GM19099 (cell line): ENCODE measurements around the gene SLC19A1.

Source experiments
- POLR2A ChIP-seq: IDR thresholded peaks from 3 replicates; pipeline ENCODE4 v1.6.1; 2011; ENCODE audit warnings: low read depth; ENCODE audit not compliant: insufficient read length; ENCODE audit errors: extremely low read depth

The SLC19A1 gene

DNA sequence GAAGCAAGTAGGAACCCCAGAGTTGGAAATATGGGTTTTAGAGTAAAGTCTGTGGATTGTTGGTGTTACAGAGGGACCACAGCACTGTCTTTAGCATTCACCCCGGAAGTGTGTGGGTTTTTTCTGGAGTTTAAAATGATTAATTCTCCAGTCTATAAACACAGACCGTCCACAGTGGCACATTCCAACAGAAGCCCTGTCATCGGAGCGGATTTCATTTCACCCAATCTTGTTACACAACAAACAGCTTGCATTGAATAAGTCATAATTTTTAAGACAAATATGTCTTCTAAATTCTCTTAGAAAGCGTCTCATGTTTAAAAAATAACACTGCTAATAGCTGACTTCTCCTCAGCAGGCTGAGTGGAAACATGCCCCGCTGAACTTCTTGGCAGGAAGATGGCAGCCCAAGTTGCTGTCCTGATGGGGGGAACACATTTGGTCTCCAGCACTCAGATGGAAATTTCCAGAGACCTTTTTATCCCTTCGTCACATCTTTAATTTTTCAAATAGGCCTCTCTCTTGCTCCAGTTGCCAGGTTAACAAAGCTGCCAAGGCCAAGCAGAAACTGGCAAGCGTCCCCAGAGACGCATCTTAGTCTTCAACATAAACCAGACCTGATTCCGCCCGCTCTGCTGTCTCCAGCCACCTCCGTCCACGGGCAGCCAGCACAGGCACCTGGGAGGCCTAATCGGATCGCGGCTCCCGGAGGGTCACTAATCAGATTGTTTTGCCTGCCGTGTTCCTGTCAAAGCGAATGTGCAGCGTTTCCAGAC, 28.8 kb upstream of the SLC19A1 start:
- TF ChIP-seq POLR2A = no peak

- TF ChIP-seq POLR2A = no peak
Observed at GRCh38 chr21:45570071-45570470, 27.8 kb upstream of the SLC19A1 start.

GRCh38 chr21:45568383-45568782, 26.1 kb upstream of the SLC19A1 start:
- no peak for TF ChIP-seq POLR2A

DNA sequence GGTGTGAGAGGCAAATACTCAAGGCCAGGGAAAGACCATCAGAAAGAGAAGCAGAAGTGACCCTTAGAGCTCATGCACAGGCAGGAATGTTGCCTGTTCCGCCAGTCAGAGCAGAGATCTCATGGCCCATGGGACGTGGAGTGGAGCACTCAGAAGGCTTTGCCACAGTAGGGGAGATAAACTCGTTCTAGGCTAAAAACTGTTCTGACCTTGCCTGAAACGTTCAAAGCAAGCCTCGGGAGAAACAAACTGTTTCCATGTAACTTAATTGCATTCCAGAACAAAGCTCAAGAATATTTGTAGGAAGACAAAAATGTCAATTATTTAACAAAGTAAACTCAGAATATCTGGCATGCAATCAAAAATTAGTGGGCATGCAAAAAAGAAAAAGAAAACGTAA, 20.7 kb upstream of the SLC19A1 start:
- no peak for TF ChIP-seq POLR2A

- TF ChIP-seq POLR2A = no peak
Observed at GRCh38 chr21:45562402-45562801, 20.2 kb upstream of the SLC19A1 start.

DNA sequence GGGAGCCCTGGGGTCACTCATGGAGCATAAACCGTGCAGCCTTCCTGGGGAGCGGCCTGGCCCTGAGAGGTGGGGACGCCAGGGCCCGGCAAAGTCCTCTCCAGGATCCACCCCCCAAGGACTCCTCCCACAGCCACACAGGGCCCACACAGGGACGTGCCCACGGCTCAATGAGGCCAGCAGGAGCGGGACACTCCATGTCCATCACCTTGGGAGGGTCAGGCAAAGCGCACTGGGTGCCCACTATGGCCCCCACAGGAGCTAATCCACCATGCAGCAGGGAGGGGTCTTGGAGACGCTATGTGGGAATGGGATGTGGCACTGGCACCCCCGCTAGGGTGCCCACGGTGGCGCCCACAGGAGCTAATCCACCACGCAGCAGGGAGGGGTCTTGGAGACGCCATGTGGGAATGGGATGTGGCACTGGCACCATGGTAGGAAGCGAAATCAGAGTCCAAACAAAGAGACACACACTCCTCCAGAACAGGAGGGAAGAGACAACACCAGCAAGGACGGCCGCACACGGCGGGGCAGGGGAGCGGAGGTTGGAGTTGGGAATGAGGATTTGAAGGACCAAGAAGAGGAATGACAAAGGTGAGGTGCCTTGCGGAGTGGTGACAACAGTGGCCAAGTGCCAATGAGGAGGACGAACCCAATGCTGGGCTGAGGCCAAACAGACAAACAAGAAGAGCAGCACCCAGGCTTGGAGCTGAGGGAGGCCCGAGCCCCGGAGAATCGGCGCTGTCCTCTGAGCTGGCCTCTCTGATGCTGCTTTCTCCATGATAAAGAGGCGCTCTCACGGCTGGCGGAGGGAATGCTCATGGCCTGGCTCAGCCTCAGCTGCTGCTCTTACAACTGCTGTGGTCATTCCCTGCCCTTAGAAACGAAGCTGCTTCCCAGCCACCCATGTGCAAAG, 18.1 kb upstream of the SLC19A1 start:
- TF ChIP-seq POLR2A = no peak

- no peak for TF ChIP-seq POLR2A
Observed at GRCh38 chr21:45559216-45560105, 17.2 kb upstream of the SLC19A1 start.

GRCh38 chr21:45558044-45558721, 15.9 kb upstream of the SLC19A1 start:
- no peak for TF ChIP-seq POLR2A

DNA sequence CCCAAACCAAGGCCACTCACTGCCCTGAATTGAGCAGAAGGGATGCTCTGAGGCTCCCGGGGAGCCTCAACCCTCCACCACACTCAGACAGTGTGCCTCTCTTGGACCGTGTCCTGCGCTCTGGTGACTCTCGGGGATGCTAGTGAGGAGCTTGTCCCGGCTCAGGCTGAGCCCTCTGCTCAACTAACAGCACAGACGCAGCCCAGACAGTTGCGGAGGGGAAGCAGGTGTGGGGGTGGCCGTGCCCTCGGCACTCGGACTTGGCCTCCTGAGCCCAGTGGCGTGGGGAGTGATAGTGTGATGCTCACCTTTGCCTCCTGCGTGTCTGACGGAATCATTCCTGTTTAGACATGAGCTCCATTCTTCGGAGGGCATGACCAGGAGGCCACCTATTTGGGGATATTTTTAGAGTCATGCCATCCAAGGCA, 15.4 kb upstream of the SLC19A1 start:
- TF ChIP-seq POLR2A = no peak

DNA sequence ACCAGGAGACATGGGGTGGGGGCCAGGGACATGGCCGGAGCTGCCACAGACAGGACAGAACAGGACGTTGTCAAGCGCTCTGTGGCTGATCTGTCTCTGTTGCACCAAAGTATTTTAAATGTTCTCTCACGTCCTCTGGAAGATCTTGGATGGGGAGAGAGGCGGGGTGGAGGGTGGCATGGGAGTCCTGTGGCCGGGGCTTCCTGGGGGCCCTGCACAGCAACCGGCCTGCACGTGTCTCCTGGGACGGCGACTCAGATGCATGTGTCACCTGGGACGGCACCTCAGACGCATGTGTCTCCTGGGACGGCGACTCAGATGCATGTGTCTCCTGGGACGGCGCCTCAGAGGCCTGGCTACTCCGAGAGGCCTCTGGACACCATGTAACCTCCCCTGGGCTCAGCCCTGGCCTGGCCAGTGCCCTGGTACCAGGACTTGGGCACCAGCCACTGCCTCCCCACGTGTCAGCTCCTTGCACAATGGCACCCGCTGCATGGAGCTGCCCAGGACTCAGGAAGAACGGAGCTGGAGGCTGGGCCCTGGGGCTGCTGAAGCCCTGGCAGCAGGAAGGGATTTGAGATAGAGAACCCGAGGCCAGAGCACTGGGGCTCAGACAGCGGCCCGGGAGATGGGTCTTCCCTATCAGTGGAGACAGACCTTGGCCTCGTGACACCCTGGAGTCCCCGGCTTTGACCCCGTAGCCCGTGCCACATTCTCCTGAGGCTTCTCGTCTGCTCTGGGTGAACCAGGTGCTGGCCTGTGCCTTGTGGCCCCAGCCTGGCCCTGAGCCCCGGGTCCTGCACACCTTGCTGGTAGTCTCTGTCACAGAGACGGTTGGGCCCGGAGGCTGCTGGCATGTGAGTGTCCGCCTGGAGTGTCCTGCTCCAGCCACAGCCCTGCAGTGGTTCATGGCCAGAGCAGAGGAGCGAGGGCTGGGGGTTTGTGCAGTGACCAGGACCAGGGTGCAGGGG, 14.7 kb upstream of the SLC19A1 start:
- TF ChIP-seq POLR2A = no peak

DNA sequence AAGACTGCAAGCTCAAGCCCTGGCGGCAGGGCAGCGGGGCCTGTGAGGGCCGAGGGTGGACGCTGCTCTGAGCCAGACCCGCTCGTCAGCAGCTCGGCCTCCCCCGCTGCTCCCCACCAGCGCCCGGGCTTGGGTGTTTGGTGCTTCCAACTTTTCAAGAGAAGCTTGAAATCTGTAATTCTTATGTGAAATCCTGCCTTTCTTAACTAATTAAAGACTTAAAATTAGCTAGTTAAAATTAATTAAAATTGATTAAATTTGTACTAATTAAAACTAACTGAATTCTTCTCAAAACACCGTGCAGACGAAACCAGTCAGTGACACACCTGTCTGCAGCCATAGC, 14.0 kb upstream of the SLC19A1 start:
- no peak for TF ChIP-seq POLR2A

- TF ChIP-seq POLR2A = no peak
Observed at GRCh38 chr21:45555557-45556301, 13.5 kb upstream of the SLC19A1 start.

DNA sequence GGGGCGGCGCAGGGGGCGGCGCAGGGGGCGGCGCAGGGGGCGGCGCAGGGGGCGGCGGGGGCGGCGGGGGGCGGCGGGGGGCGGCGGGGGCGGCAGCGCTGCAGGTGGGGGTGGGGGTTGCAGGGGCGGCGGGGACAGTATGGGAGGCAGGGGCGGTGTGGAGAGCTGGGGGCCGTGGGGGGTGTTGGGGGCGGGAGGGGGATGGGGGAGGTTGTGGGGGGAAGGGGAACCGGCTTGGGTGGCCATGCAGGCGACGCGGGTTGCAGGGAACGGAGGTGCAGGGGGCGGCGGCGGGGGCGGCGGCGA, 13.0 kb upstream of the SLC19A1 start:
- no peak for TF ChIP-seq POLR2A
